T-cell (primary cell): Measurements from ENCODE around the gene TUBGCP3. TPM values are rescaled to one million over a fixed set of nuclear protein-coding genes. Genes with fewer than 3 reads are reported as not detected.

ENCODE experiments used
- ATAC-seq, 4 experiments: fragments of 200-7000 bp in 3 of 4; fragments of 150-1000 bp in 1 of 4; cut with Tn5 transposase; replicated peaks in 1 of 4; 1 replicate in 3 of 4; 2 replicates in 1 of 4; pipeline ENCODE4 v1.10.0; 2021; ENCODE audit warnings: moderate library complexity in 3 of 4, mild to moderate bottlenecking in 2 of 4, moderate number of reproducible peaks in 1 of 4
- CTCF ChIA-PET, 2 donors: fragments of 300-600 bp; sonication (Branson Sonifier 250); formaldehyde crosslinking; loops; one replicate each; lab custom pipeline; 2022; ENCODE audit warnings: antibody characterized with exemption in 2 of 2; lab: Charles Lee
- POLR2A ChIA-PET, 2 donors: fragments of 300-600 bp; sonication (Branson Sonifier 250); formaldehyde crosslinking; loops; one replicate each; lab custom pipeline; 2022; ENCODE audit warnings: antibody characterized with exemption in 2 of 2; lab: Charles Lee
- DNase-seq, 35 experiments: peaks; one replicate each; pipeline versions ENCODE4 v3.0.0 to v3.0.0-alpha.2; 2013 to 2023
- H3K27ac ChIP-seq: one replicate; pipeline ENCODE4 v1.5.1; 2013; ENCODE audit warnings: low read length
- H3K27me3 ChIP-seq, 2 experiments: replicated peaks in 1 of 2; 1 replicate in 1 of 2; 2 replicates in 1 of 2; pipeline versions ENCODE4 v1.6.1 to v1.7.0; 2013; ENCODE audit warnings: low read length in 1 of 2, mixed read lengths in 1 of 2; ENCODE audit not compliant: control insufficient read depth in 2 of 2, insufficient read depth in 2 of 2; ENCODE audit errors: extremely low read depth in 1 of 2
- H3K36me3 ChIP-seq, 2 donors: 1 replicate in 1 of 2; 2 replicates in 1 of 2; pipeline versions ENCODE4 v1.6.1 to v1.7.0; 2013; ENCODE audit warnings: low read length in 1 of 2; ENCODE audit not compliant: control insufficient read depth in 2 of 2, insufficient read depth in 1 of 2; ENCODE audit errors: extremely low read depth in 1 of 2
- H3K4me1 ChIP-seq, 2 experiments: 1 replicate in 1 of 2; 2 replicates in 1 of 2; pipeline versions ENCODE4 v1.6.1 to v1.7.0; 2013; ENCODE audit warnings: low read length in 2 of 2, mixed read lengths in 1 of 2; ENCODE audit not compliant: insufficient read depth in 2 of 2, control insufficient read depth in 1 of 2; ENCODE audit errors: extremely low read depth in 1 of 2
- H3K4me3 ChIP-seq, 2 donors: 1 replicate in 1 of 2; 2 replicates in 1 of 2; pipeline versions ENCODE4 v1.5.1 to v1.7.0; 2013; ENCODE audit warnings: mild to moderate bottlenecking in 2 of 2, low read length in 1 of 2, moderate library complexity in 1 of 2; ENCODE audit not compliant: control insufficient read depth in 1 of 2; ENCODE audit errors: extremely low read depth in 1 of 2
- H3K9me3 ChIP-seq: 2 replicates; pipeline ENCODE4 v1.7.0; 2013
- H3K27ac Mint-ChIP-seq, 2 donors: one replicate each; pipeline ENCODE4 v1.8.0; 2020 to 2021; ENCODE audit warnings: mild to moderate bottlenecking in 2 of 2, mixed read lengths in 2 of 2
- H3K27me3 Mint-ChIP-seq, 2 donors: one replicate each; pipeline ENCODE4 v1.8.0; 2021 to 2022; ENCODE audit warnings: mixed read lengths in 2 of 2
- H3K36me3 Mint-ChIP-seq: one replicate; pipeline ENCODE4 v1.8.0; 2021; ENCODE audit warnings: mixed read lengths
- H3K4me1 Mint-ChIP-seq, 3 donors: one replicate each; pipeline ENCODE4 v1.8.0; 2020 to 2022; ENCODE audit warnings: mixed read lengths in 3 of 3, mild to moderate bottlenecking in 1 of 3
- H3K4me3 Mint-ChIP-seq, 3 donors: one replicate each; pipeline ENCODE4 v1.8.0; 2020 to 2022; ENCODE audit warnings: mild to moderate bottlenecking in 3 of 3, mixed read lengths in 3 of 3, moderate library complexity in 3 of 3
- H3K9me3 Mint-ChIP-seq, 3 donors: one replicate each; pipeline ENCODE4 v1.8.0; 2020 to 2022; ENCODE audit warnings: mixed read lengths in 3 of 3
- WGBS: methylation state at CpG from one replicate; pipeline ENCODE4 v1.1.5; 2013; ENCODE audit warnings: missing lambda C conversion rate; ENCODE audit not compliant: insufficient coverage; 5-methylcytosine and 5-hydroxymethylcytosine counted together
- total RNA-seq, 35 experiments: library from RNA in 6 of 35; stranded (reverse) in 6 of 35; fragments of 120-200 nt in 1 of 35; gene quantifications; one replicate each; pipeline versions ENCODE4 v1.2.1 to v1.2.4 and lab custom pipeline; 2013 to 2026

Gene TUBGCP3
- total RNA-seq, 5 donors from 2014 or later (not counting 1 experiment from before 2014, with no cell fraction given): 36.2 to 47.2 (median 44.7) TPM

- ChIA-PET POLR2A (no interaction called here), CTCF (no interaction called here)
- Mint-ChIP-seq H3K36me3 (peaks cover 37% of the 10 kb centered on the region), H3K4me3 (no peak overlapping the region), H3K9me3 (no peaks in the 10 kb centered on the region), H3K27me3 (no peaks in the 10 kb centered on the region), H3K27ac (no peak overlapping the region), H3K4me1 (no peaks in the 10 kb centered on the region)
- Histone ChIP-seq H3K27ac (no peak overlapping the region), H3K4me3 (no peak overlapping the region), H3K4me1 (no peaks in the 10 kb centered on the region), H3K36me3 (peaks cover 11 to 59% of the 10 kb centered on the region in 2 donors), H3K27me3 (no peaks in the 10 kb centered on the region), H3K9me3 (no peaks in the 10 kb centered on the region)
- WGBS: over 99% methylated on average over 17 of the region's 20 CpGs
- ATAC-seq (no peak), DNase-seq (no peak)
These were observed 68.4 kb downstream of the TUBGCP3 start for GRCh38 chr13:112519517-112520060.

GRCh38 chr13:112516218-112516617, 71.7 kb downstream of the TUBGCP3 start:
- no peak overlapping the region for H3K27ac ChIP-seq
- H3K4me3 ChIP-seq: no peak overlapping the region
- DNase-seq (no peak), ATAC-seq (no peak)
- no peaks in the 10 kb centered on the region for H3K9me3 Mint-ChIP-seq
- POLR2A ChIA-PET: no interaction called here
- no peaks in the 10 kb centered on the region for H3K4me1 Mint-ChIP-seq
- CTCF ChIA-PET: no interaction called here
- no peaks in the 10 kb centered on the region for H3K27me3 ChIP-seq
- no peak overlapping the region for H3K27ac Mint-ChIP-seq
- no peak overlapping the region for H3K4me3 Mint-ChIP-seq
- H3K9me3 ChIP-seq: no peaks in the 10 kb centered on the region
- H3K36me3 Mint-ChIP-seq: peaks cover 41% of the 10 kb centered on the region
- no peaks in the 10 kb centered on the region for H3K4me1 ChIP-seq
- WGBS: 98% methylated on average over 12 of the region's 13 CpGs
- H3K27me3 Mint-ChIP-seq: no peaks in the 10 kb centered on the region
- H3K36me3 ChIP-seq: peaks cover 8 to 48% of the 10 kb centered on the region in 2 donors

GRCh38 chr13:112513761-112514160, 74.2 kb downstream of the TUBGCP3 start:
- DNase-seq (no peak), ATAC-seq (no peak)
- Mint-ChIP-seq H3K9me3 (no peaks in the 10 kb centered on the region), H3K36me3 (peaks cover 36% of the 10 kb centered on the region), H3K4me3 (no peak overlapping the region), H3K27ac (no peak overlapping the region), H3K4me1 (no peaks in the 10 kb centered on the region), H3K27me3 (no peaks in the 10 kb centered on the region)
- POLR2A ChIA-PET: no interaction called here
- H3K36me3 ChIP-seq: peaks cover 0 to 42% of the 10 kb centered on the region in 2 donors
- no peak overlapping the region for H3K4me3 ChIP-seq
- WGBS: 100% methylated on average over 2 of the region's 6 CpGs
- CTCF ChIA-PET: no interaction called here
- H3K9me3 ChIP-seq: no peaks in the 10 kb centered on the region
- no peak overlapping the region for H3K27ac ChIP-seq
- no peaks in the 10 kb centered on the region for H3K27me3 ChIP-seq
- no peaks in the 10 kb centered on the region for H3K4me1 ChIP-seq

- DNase-seq (no peak), ATAC-seq (no peak)
- WGBS: 100% methylated on average over 3 of the region's 10 CpGs
- CTCF ChIA-PET: no interaction called here
- POLR2A ChIA-PET: no interaction called here
- H3K27me3 ChIP-seq: no peaks in the 10 kb centered on the region
- peaks cover 0 to 43% of the 10 kb centered on the region in 2 donors for H3K36me3 ChIP-seq
- H3K9me3 ChIP-seq: no peaks in the 10 kb centered on the region
- Mint-ChIP-seq H3K27me3 (no peaks in the 10 kb centered on the region), H3K9me3 (no peaks in the 10 kb centered on the region), H3K4me1 (no peaks in the 10 kb centered on the region), H3K27ac (no peak overlapping the region), H3K36me3 (peaks cover 48% of the 10 kb centered on the region), H3K4me3 (no peak overlapping the region)
- no peak overlapping the region for H3K4me3 ChIP-seq
- H3K27ac ChIP-seq: no peak overlapping the region
- H3K4me1 ChIP-seq: no peaks in the 10 kb centered on the region
These were observed 76.8 kb downstream of the TUBGCP3 start for GRCh38 chr13:112510987-112511685.

- Histone ChIP-seq H3K4me1 (no peaks in the 10 kb centered on the region), H3K27me3 (no peaks in the 10 kb centered on the region), H3K4me3 (no peak overlapping the region), H3K27ac (no peak overlapping the region), H3K9me3 (no peaks in the 10 kb centered on the region), H3K36me3 (peaks cover 0 to 47% of the 10 kb centered on the region in 2 donors)
- 100% methylated on average over 7 of the region's 15 CpGs for WGBS
- Mint-ChIP-seq H3K27me3 (no peaks in the 10 kb centered on the region), H3K4me3 (no peak overlapping the region), H3K4me1 (no peaks in the 10 kb centered on the region), H3K36me3 (peaks cover 50% of the 10 kb centered on the region), H3K9me3 (no peaks in the 10 kb centered on the region), H3K27ac (no peak overlapping the region)
- ATAC-seq (no peak), DNase-seq (peak in 1 of 35 experiments; percentile 4)
- ChIA-PET CTCF (no interaction called here), POLR2A (no interaction called here)
These were observed 77.8 kb downstream of the TUBGCP3 start for GRCh38 chr13:112510002-112510780.

GRCh38 chr13:112509190-112509589, 78.8 kb downstream of the TUBGCP3 start:
- H3K27ac ChIP-seq: no peak overlapping the region
- Mint-ChIP-seq H3K27me3 (no peaks in the 10 kb centered on the region), H3K4me1 (no peaks in the 10 kb centered on the region), H3K4me3 (no peak overlapping the region), H3K9me3 (no peaks in the 10 kb centered on the region), H3K27ac (no peak overlapping the region), H3K36me3 (peaks cover 53% of the 10 kb centered on the region)
- ChIA-PET POLR2A (no interaction called here), CTCF (no interaction called here)
- no peak for DNase-seq
- no peaks in the 10 kb centered on the region for H3K4me1 ChIP-seq
- H3K9me3 ChIP-seq: no peaks in the 10 kb centered on the region
- no peaks in the 10 kb centered on the region for H3K27me3 ChIP-seq
- 100% methylated on average over 3 of the region's 6 CpGs for WGBS
- ATAC-seq: no peak
- H3K4me3 ChIP-seq: no peak overlapping the region
- peaks cover 0 to 47% of the 10 kb centered on the region in 2 donors for H3K36me3 ChIP-seq
